Measurements from ENCODE around the gene STXBP1.

- no peak for TF ChIP-seq EZH2 (IDR thresholded peaks at IDR 0.05; ENCODE audit: low read length, missing control alignments)
- TF ChIP-seq CTCF (conservative IDR thresholded peaks at IDR 0.05 in 1 of 2, IDR thresholded peaks at IDR 0.05 in 1 of 2; ENCODE audit: low read depth in 1 of 2, low read length in 2 of 2) = no peak
Observed at GRCh38 chr9:127650518-127650917, 38.4 kb downstream of the STXBP1 start.

All from fibroblast of lung (primary cell).